ENCODE results near the gene FABP1. TPM values are rescaled to one million over a fixed set of nuclear protein-coding genes. Genes with fewer than 3 reads are reported as not detected.

Gene FABP1
- total RNA-seq, 1 donor from 2014 or later: not detected

GRCh38 chr2:88114889-88115288 lies 13.0 kb downstream of the FABP1 start:
- no peak for DNase-seq (ENCODE audit: low read depth, low spot score)
- H3K4me3 Mint-ChIP-seq: no peak overlapping the region
- H3K9me3 Mint-ChIP-seq: no peaks in the 10 kb centered on the region
- no peaks in the 10 kb centered on the region for H3K27me3 Mint-ChIP-seq (ENCODE audit: low read depth)
- H3K36me3 Mint-ChIP-seq (ENCODE audit: low read depth): no peaks in the 10 kb centered on the region
- H3K4me1 Mint-ChIP-seq: no peaks in the 10 kb centered on the region
- no peak overlapping the region for H3K27ac Mint-ChIP-seq (ENCODE audit: unreplicated experiment)
- no peak for TF ChIP-seq CTCF (conservative IDR thresholded peaks at IDR 0.05)

- no peak for DNase-seq (ENCODE audit: low read depth, low spot score)
- Mint-ChIP-seq H3K27me3 (ENCODE audit: low read depth) (no peaks in the 10 kb centered on the region), H3K4me1 (no peaks in the 10 kb centered on the region), H3K36me3 (ENCODE audit: low read depth) (no peaks in the 10 kb centered on the region), H3K9me3 (no peaks in the 10 kb centered on the region), H3K27ac (ENCODE audit: unreplicated experiment) (no peak overlapping the region), H3K4me3 (no peak overlapping the region)
- no peak for TF ChIP-seq CTCF (conservative IDR thresholded peaks at IDR 0.05)
Measured at GRCh38 chr2:88113069-88113468, 14.8 kb downstream of the FABP1 start.

- no peak for TF ChIP-seq CTCF (conservative IDR thresholded peaks at IDR 0.05)
- H3K36me3 Mint-ChIP-seq (ENCODE audit: low read depth): no peaks in the 10 kb centered on the region
- no peaks in the 10 kb centered on the region for H3K4me1 Mint-ChIP-seq
- H3K27me3 Mint-ChIP-seq (ENCODE audit: low read depth): no peaks in the 10 kb centered on the region
- no peak overlapping the region for H3K4me3 Mint-ChIP-seq
- H3K27ac Mint-ChIP-seq (ENCODE audit: unreplicated experiment): no peak overlapping the region
- H3K9me3 Mint-ChIP-seq: peaks cover 3% of the 10 kb centered on the region
- no peak for DNase-seq (ENCODE audit: low read depth, low spot score)
Measured at GRCh38 chr2:88110830-88111229, 17.0 kb downstream of the FABP1 start.

GRCh38 chr2:88108796-88109195 lies 19.1 kb downstream of the FABP1 start:
- H3K4me1 Mint-ChIP-seq: no peaks in the 10 kb centered on the region
- H3K27ac Mint-ChIP-seq (ENCODE audit: unreplicated experiment): peak overlapping the region; percentile 50
- H3K4me3 Mint-ChIP-seq: no peak overlapping the region
- no peaks in the 10 kb centered on the region for H3K27me3 Mint-ChIP-seq (ENCODE audit: low read depth)
- TF ChIP-seq CTCF (conservative IDR thresholded peaks at IDR 0.05): no peak
- peaks cover 3% of the 10 kb centered on the region for H3K9me3 Mint-ChIP-seq
- H3K36me3 Mint-ChIP-seq (ENCODE audit: low read depth): no peaks in the 10 kb centered on the region
- DNase-seq (ENCODE audit: low read depth, low spot score): no peak

- no peak overlapping the region for H3K4me3 Mint-ChIP-seq
- H3K4me1 Mint-ChIP-seq: peaks cover 5% of the 10 kb centered on the region
- no peak for DNase-seq (ENCODE audit: low read depth, low spot score)
- peaks cover 2% of the 10 kb centered on the region for H3K9me3 Mint-ChIP-seq
- H3K27ac Mint-ChIP-seq (ENCODE audit: unreplicated experiment): peak overlapping the region; percentile 7
- no peaks in the 10 kb centered on the region for H3K27me3 Mint-ChIP-seq (ENCODE audit: low read depth)
- no peak for TF ChIP-seq CTCF (conservative IDR thresholded peaks at IDR 0.05)
- H3K36me3 Mint-ChIP-seq (ENCODE audit: low read depth): no peaks in the 10 kb centered on the region
Measured at GRCh38 chr2:88100489-88100858, 27.4 kb downstream of the FABP1 start.
